Measurements from ENCODE around the gene EPO. TPM values are rescaled to one million over a fixed set of nuclear protein-coding genes. Genes with fewer than 3 reads are reported as not detected.
"Not testable (repeated sequence)": the region's sequence is repeated elsewhere in the genome, so short reads cannot be mapped to it uniquely, and the experiment has no call there.

Gene EPO
- total RNA-seq, 3 donors from 2014 or later (not counting 1 experiment from before 2014, with no cell fraction given), result not detected

GRCh38 chr7:100714725-100715124, 5.5 kb upstream of the EPO start:
- DNase-seq (no peak), ATAC-seq (no peak)
- Mint-ChIP-seq H3K36me3 (no peaks in the 10 kb centered on the region), H3K9me3 (peaks cover 0 to 5% of the 10 kb centered on the region in 2 donors), H3K4me3 (no peak overlapping the region), H3K27me3 (ENCODE audit: low read depth in 2 of 2) (peaks cover 15 to 23% of the 10 kb centered on the region in 2 donors), H3K4me1 (no peaks in the 10 kb centered on the region), H3K27ac (no peak overlapping the region)
- intact Hi-C loops (cut with micrococcal nuclease), result no loop called here
- no peak for TF ChIP-seq CTCF (IDR thresholded peaks at IDR 0.05)
- no peak overlapping the region for H3K4me3 ChIP-seq (ENCODE audit: low read length)
- H3K27ac ChIP-seq (ENCODE audit: low read length), result no peak overlapping the region
- 85% methylated on average over 8 of the region's 8 CpGs for WGBS (ENCODE audit: insufficient coverage)
- peaks cover 4% of the 10 kb centered on the region for H3K9me3 ChIP-seq (ENCODE audit: control insufficient read depth, insufficient read depth, low read length)
- no peaks in the 10 kb centered on the region for H3K4me1 ChIP-seq (ENCODE audit: control insufficient read depth, insufficient read depth, low read length)
- no peaks in the 10 kb centered on the region for H3K36me3 ChIP-seq (ENCODE audit: control insufficient read depth, insufficient read depth, low read length)
- H3K27me3 ChIP-seq (ENCODE audit: control insufficient read depth, insufficient read depth, low read length), result peaks cover 4% of the 10 kb centered on the region

GRCh38 chr7:100717073-100717472, 3.2 kb upstream of the EPO start:
- H3K36me3 Mint-ChIP-seq; H3K4me3 ChIP-seq (ENCODE audit: low read length); intact Hi-C loops (cut with micrococcal nuclease); H3K4me1 Mint-ChIP-seq; ATAC-seq; H3K9me3 ChIP-seq (ENCODE audit: control insufficient read depth, insufficient read depth, low read length); H3K36me3 ChIP-seq (ENCODE audit: control insufficient read depth, insufficient read depth, low read length); H3K27ac Mint-ChIP-seq; H3K27ac ChIP-seq (ENCODE audit: low read length); H3K9me3 Mint-ChIP-seq; H3K4me1 ChIP-seq (ENCODE audit: control insufficient read depth, insufficient read depth, low read length); DNase-seq; H3K4me3 Mint-ChIP-seq: not testable (repeated sequence)
- H3K27me3 ChIP-seq (ENCODE audit: control insufficient read depth, insufficient read depth, low read length), result peaks cover 17% of the 10 kb centered on the region
- H3K27me3 Mint-ChIP-seq (ENCODE audit: low read depth in 2 of 2), result peaks cover 30 to 38% of the 10 kb centered on the region in 2 donors
- WGBS (ENCODE audit: insufficient coverage), result 96% methylated on average over 2 of the region's 2 CpGs

- no peaks in the 10 kb centered on the region for H3K36me3 ChIP-seq (ENCODE audit: control insufficient read depth, insufficient read depth, low read length)
- no peak for DNase-seq
- no peaks in the 10 kb centered on the region for H3K36me3 Mint-ChIP-seq
- WGBS (ENCODE audit: insufficient coverage), result 71% methylated on average over 6 of the region's 8 CpGs
- H3K4me1 ChIP-seq (ENCODE audit: control insufficient read depth, insufficient read depth, low read length), result no peaks in the 10 kb centered on the region
- no peak overlapping the region for H3K27ac Mint-ChIP-seq
- no peak for TF ChIP-seq CTCF (IDR thresholded peaks at IDR 0.05)
- intact Hi-C loops (cut with micrococcal nuclease), result no loop called here
- peaks cover 38 to 39% of the 10 kb centered on the region in 2 donors for H3K27me3 Mint-ChIP-seq (ENCODE audit: low read depth in 2 of 2)
- no peak for ATAC-seq
- H3K9me3 Mint-ChIP-seq, result peaks cover 0 to 5% of the 10 kb centered on the region in 2 donors
- H3K4me3 ChIP-seq (ENCODE audit: low read length), result no peak overlapping the region
- no peak overlapping the region for H3K27ac ChIP-seq (ENCODE audit: low read length)
- no peaks in the 10 kb centered on the region for H3K4me1 Mint-ChIP-seq
- H3K4me3 Mint-ChIP-seq, result no peak overlapping the region
- peaks cover 17% of the 10 kb centered on the region for H3K27me3 ChIP-seq (ENCODE audit: control insufficient read depth, insufficient read depth, low read length)
- peaks cover 4% of the 10 kb centered on the region for H3K9me3 ChIP-seq (ENCODE audit: control insufficient read depth, insufficient read depth, low read length)
Observed at GRCh38 chr7:100719523-100720278, 567 bp upstream of the EPO start.

- peaks cover 0 to 5% of the 10 kb centered on the region in 2 donors for H3K9me3 Mint-ChIP-seq
- no peak overlapping the region for H3K4me3 ChIP-seq (ENCODE audit: low read length)
- peaks cover 38 to 39% of the 10 kb centered on the region in 2 donors for H3K27me3 Mint-ChIP-seq (ENCODE audit: low read depth in 2 of 2)
- 7% methylated on average over 56 of the region's 56 CpGs for WGBS (ENCODE audit: insufficient coverage)
- peaks cover 6 to 7% of the 10 kb centered on the region in 2 donors for H3K4me1 Mint-ChIP-seq
- no peak overlapping the region for H3K27ac Mint-ChIP-seq
- no peaks in the 10 kb centered on the region for H3K36me3 ChIP-seq (ENCODE audit: control insufficient read depth, insufficient read depth, low read length)
- H3K4me3 Mint-ChIP-seq, result no peak overlapping the region
- H3K36me3 Mint-ChIP-seq, result no peaks in the 10 kb centered on the region
- TF ChIP-seq CTCF (IDR thresholded peaks at IDR 0.05), result no peak
- intact Hi-C loops (cut with micrococcal nuclease), result no loop called here
- DNase-seq (no peak), ATAC-seq (no peak)
- H3K9me3 ChIP-seq (ENCODE audit: control insufficient read depth, insufficient read depth, low read length), result peaks cover 4% of the 10 kb centered on the region
- peaks cover 5% of the 10 kb centered on the region for H3K4me1 ChIP-seq (ENCODE audit: control insufficient read depth, insufficient read depth, low read length)
- H3K27me3 ChIP-seq (ENCODE audit: control insufficient read depth, insufficient read depth, low read length), result peaks cover 17% of the 10 kb centered on the region
- H3K27ac ChIP-seq (ENCODE audit: low read length), result no peak overlapping the region
Observed at GRCh38 chr7:100720671-100721504, 620 bp downstream of the EPO start.
